HG02798 (cell line): ENCODE measurements around the gene HOXD1.

Source experiments
- ATAC-seq: cut with Tn5 transposase; IDR thresholded peaks from one replicate; pipeline ENCODE4 v1.9.1; 2021; ENCODE audit warnings: mild to moderate bottlenecking; ENCODE audit not compliant: unreplicated experiment, poor library complexity

The HOXD1 gene

GRCh38 chr2:176234156-176234555, 45.7 kb downstream of the HOXD1 start:
- ATAC-seq, result no peak

- ATAC-seq, result no peak
These were observed 46.5 kb downstream of the HOXD1 start for GRCh38 chr2:176234940-176235339.

- ATAC-seq, result no peak
These were observed 49.0 kb downstream of the HOXD1 start for GRCh38 chr2:176237456-176237855.

- no peak for ATAC-seq
These were observed 50.6 kb downstream of the HOXD1 start for GRCh38 chr2:176239031-176239430.

- ATAC-seq, result no peak
These were observed 51.8 kb downstream of the HOXD1 start for GRCh38 chr2:176240301-176240700.
